ENCODE results near the gene RNF34.
A peak's percentile ranks its signal among the peaks of the same experiment; 100 is the strongest.

The RNF34 gene

GRCh38 chr12:121452340-121452984 is 52.5 kb downstream of the RNF34 start:
- DNase-seq (ENCODE audit: low read depth in 1 of 2, low spot score in 1 of 2) = peak; percentile 82 to 94
- no peak for TF ChIP-seq JUND (IDR thresholded peaks at IDR 0.05; ENCODE audit: low read depth)
- in situ Hi-C loops (cut with HindIII; ENCODE audit: low pct_unique_long_range_greater_than_20kb, low sequenced_read_pairs) = no loop called here

GRCh38 chr12:121452985-121453360 is 53.1 kb downstream of the RNF34 start:
- no peak for DNase-seq (ENCODE audit: low read depth in 1 of 2, low spot score in 1 of 2)
- in situ Hi-C loops (cut with HindIII; ENCODE audit: low pct_unique_long_range_greater_than_20kb, low sequenced_read_pairs) = no loop called here
- no peak for TF ChIP-seq JUND (IDR thresholded peaks at IDR 0.05; ENCODE audit: low read depth)

- in situ Hi-C loops (cut with HindIII; ENCODE audit: low pct_unique_long_range_greater_than_20kb, low sequenced_read_pairs) = no loop called here
- DNase-seq (ENCODE audit: low read depth in 1 of 2, low spot score in 1 of 2) = no peak
- TF ChIP-seq JUND (IDR thresholded peaks at IDR 0.05; ENCODE audit: low read depth) = no peak
These were observed 53.7 kb downstream of the RNF34 start for GRCh38 chr12:121453629-121454028.

GRCh38 chr12:121454921-121455320 is 55.0 kb downstream of the RNF34 start:
- no peak for DNase-seq (ENCODE audit: low read depth in 1 of 2, low spot score in 1 of 2)
- no peak for TF ChIP-seq JUND (IDR thresholded peaks at IDR 0.05; ENCODE audit: low read depth)
- in situ Hi-C loops (cut with HindIII; ENCODE audit: low pct_unique_long_range_greater_than_20kb, low sequenced_read_pairs) = no loop called here

- in situ Hi-C loops (cut with HindIII; ENCODE audit: low pct_unique_long_range_greater_than_20kb, low sequenced_read_pairs) = no loop called here
- DNase-seq (ENCODE audit: low read depth in 1 of 2, low spot score in 1 of 2) = no peak
- no peak for TF ChIP-seq JUND (IDR thresholded peaks at IDR 0.05; ENCODE audit: low read depth)
These were observed 56.0 kb downstream of the RNF34 start for GRCh38 chr12:121455766-121456420.

- TF ChIP-seq JUND (IDR thresholded peaks at IDR 0.05; ENCODE audit: low read depth) = no peak
- in situ Hi-C loops (cut with HindIII; ENCODE audit: low pct_unique_long_range_greater_than_20kb, low sequenced_read_pairs) = no loop called here
- DNase-seq (ENCODE audit: low read depth in 1 of 2, low spot score in 1 of 2) = no peak
These were observed 56.6 kb downstream of the RNF34 start for GRCh38 chr12:121456551-121456950.

- in situ Hi-C loops (cut with HindIII; ENCODE audit: low pct_unique_long_range_greater_than_20kb, low sequenced_read_pairs) = no loop called here
These were observed 61.1 kb downstream of the RNF34 start for GRCh38 chr12:121461048-121461447.

GRCh38 chr12:121464331-121464730 is 64.4 kb downstream of the RNF34 start:
- in situ Hi-C loops (cut with HindIII; ENCODE audit: low pct_unique_long_range_greater_than_20kb, low sequenced_read_pairs) = no loop called here
- no peak for TF ChIP-seq JUND (IDR thresholded peaks at IDR 0.05; ENCODE audit: low read depth)
- DNase-seq (ENCODE audit: low read depth in 1 of 2, low spot score in 1 of 2) = no peak

More at GRCh38 chr12:121461048-121461447, 61.1 kb downstream of the RNF34 start:
- DNase-seq (ENCODE audit: low read depth in 1 of 2, low spot score in 1 of 2) = no peak
- TF ChIP-seq JUND (IDR thresholded peaks at IDR 0.05; ENCODE audit: low read depth) = no peak

GRCh38 chr12:121465921-121466793 is 66.2 kb downstream of the RNF34 start:
- TF ChIP-seq JUND (IDR thresholded peaks at IDR 0.05; ENCODE audit: low read depth) = no peak
- in situ Hi-C loops (cut with HindIII; ENCODE audit: low pct_unique_long_range_greater_than_20kb, low sequenced_read_pairs) = no loop called here
- DNase-seq (ENCODE audit: low read depth in 1 of 2, low spot score in 1 of 2) = peak; percentile 38 to 46

- DNase-seq (ENCODE audit: low read depth in 1 of 2, low spot score in 1 of 2) = peak; percentile 93 to 98
- in situ Hi-C loops (cut with HindIII; ENCODE audit: low pct_unique_long_range_greater_than_20kb, low sequenced_read_pairs) = no loop called here
These were observed 67.1 kb downstream of the RNF34 start for GRCh38 chr12:121466794-121467637.

GRCh38 chr12:121467638-121468498 is 68.0 kb downstream of the RNF34 start:
- in situ Hi-C loops (cut with HindIII; ENCODE audit: low pct_unique_long_range_greater_than_20kb, low sequenced_read_pairs) = no loop called here
- DNase-seq (ENCODE audit: low read depth in 1 of 2, low spot score in 1 of 2) = peak in 1 of 2 experiments; percentile 21
- no peak for TF ChIP-seq JUND (IDR thresholded peaks at IDR 0.05; ENCODE audit: low read depth)

More at GRCh38 chr12:121466794-121467637, 67.1 kb downstream of the RNF34 start:
- TF ChIP-seq JUND (IDR thresholded peaks at IDR 0.05; ENCODE audit: low read depth) = no peak

Measured in T47D (cell line).